OCI-LY1 (cell line): ENCODE measurements around the gene CNGA2.

ENCODE experiments used
- H2AFZ ChIP-seq: fragments of 200-600 bp; sonication (generic), shearing (Covaris generic); 2 replicates; pipeline ENCODE4 v1.6.0; 2014; ENCODE audit warnings: antibody characterized with exemption, mild to moderate bottlenecking, low read length
- H3F3A ChIP-seq: fragments of 200-600 bp; sonication (generic), shearing (Covaris generic); 2 replicates; pipeline ENCODE4 v1.6.0; 2014; ENCODE audit warnings: mild to moderate bottlenecking, antibody characterized with exemption, low read length, moderate library complexity; ENCODE audit not compliant: insufficient read depth
- H3K27ac ChIP-seq: fragments of 200-600 bp; sonication (generic); 2 replicates; pipeline ENCODE4 v1.5.1; 2014; ENCODE audit warnings: low read length, mixed run types, mild to moderate bottlenecking, low read depth; ENCODE audit not compliant: poor library complexity, severe bottlenecking
- H3K27me3 ChIP-seq: fragments of 200-600 bp; sonication (generic); 2 replicates; pipeline ENCODE4 v1.6.0; 2014; ENCODE audit warnings: antibody characterized with exemption, mild to moderate bottlenecking, low read length, moderate library complexity; ENCODE audit not compliant: insufficient read depth
- H3K36me3 ChIP-seq: fragments of 200-600 bp; sonication (generic); 2 replicates; pipeline ENCODE4 v1.6.1; 2014; ENCODE audit warnings: mild to moderate bottlenecking, antibody characterized with exemption, low read length, moderate library complexity, mixed read lengths; ENCODE audit not compliant: insufficient read depth
- H3K4me1 ChIP-seq: fragments of 200-600 bp; sonication (generic); 2 replicates; pipeline ENCODE4 v1.5.1; 2014; ENCODE audit warnings: mild to moderate bottlenecking, low read length, moderate library complexity; ENCODE audit not compliant: insufficient read depth, severe bottlenecking
- H3K4me2 ChIP-seq: fragments of 200-600 bp; sonication (generic), shearing (Covaris generic); 2 replicates; pipeline ENCODE4 v1.6.1; 2014; ENCODE audit warnings: low read length
- H3K4me3 ChIP-seq: fragments of 200-600 bp; sonication (generic); 2 replicates; pipeline ENCODE4 v1.5.1; 2014; ENCODE audit warnings: low read length, low read depth, mild to moderate bottlenecking, mixed read lengths; ENCODE audit not compliant: poor library complexity, severe bottlenecking
- H3K79me2 ChIP-seq: fragments of 200-600 bp; shearing (Covaris generic); 2 replicates; pipeline ENCODE4 v1.6.1; 2016; ENCODE audit warnings: mixed run types, low read length, mixed read lengths; ENCODE audit not compliant: insufficient read depth
- H3K9ac ChIP-seq: fragments of 200-600 bp; sonication (generic), shearing (Covaris generic); 2 replicates; pipeline ENCODE4 v1.6.1; 2014; ENCODE audit warnings: mild to moderate bottlenecking, low read length, mixed read lengths
- H3K9me2 ChIP-seq: fragments of 200-600 bp; sonication (generic), shearing (Covaris generic); 2 replicates; pipeline ENCODE4 v1.6.1; 2014; ENCODE audit warnings: low read depth, mild to moderate bottlenecking, low read length, mixed read lengths
- H3K9me3 ChIP-seq: fragments of 200-600 bp; shearing (Covaris generic); 2 replicates; pipeline ENCODE4 v1.6.1; 2014; ENCODE audit warnings: low read length, mixed read lengths
- H4K20me1 ChIP-seq: fragments of 200-600 bp; sonication (generic), shearing (Covaris generic); 2 replicates; pipeline ENCODE4 v1.6.0; 2016; ENCODE audit warnings: mild to moderate bottlenecking, low read length; ENCODE audit not compliant: insufficient read depth
- EZH2 ChIP-seq: fragments of 200-600 bp; sonication (generic), shearing (Covaris generic); IDR thresholded peaks from 2 replicates; pipeline ENCODE4 v1.8.0; 2017; ENCODE audit warnings: borderline replicate concordance, mixed run types, mild to moderate bottlenecking, antibody characterized with exemption, low read length, moderate library complexity, mixed read lengths
- TF ChIP-seq, protein P1 (sequence below): fragments of 200-600 bp; sonication (generic), shearing (Covaris generic); IDR thresholded peaks from 2 replicates; pipeline ENCODE4 v1.5.1; 2017; ENCODE audit warnings: mild to moderate bottlenecking, antibody characterized with exemption, low read length, moderate library complexity, mixed read lengths

Gene CNGA2

DNA sequence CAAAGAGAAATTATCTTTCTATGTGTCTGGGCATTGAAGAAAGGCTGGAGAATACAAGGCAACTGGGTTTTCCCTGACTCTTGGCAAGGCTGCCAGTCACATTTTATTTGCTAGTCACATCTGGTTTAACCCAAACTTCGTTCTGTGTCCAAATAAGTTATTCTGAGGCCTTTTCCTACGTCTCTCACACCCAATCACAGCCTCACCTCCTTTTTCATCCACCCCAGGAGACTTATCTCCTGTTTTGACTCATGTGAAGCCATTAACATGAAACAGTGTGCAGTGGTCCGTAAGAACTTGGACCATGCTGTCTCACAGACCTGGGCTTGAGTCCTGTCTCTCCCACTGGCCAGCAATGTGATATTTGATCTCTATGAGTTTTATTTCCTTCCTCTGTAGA lies 59.3 kb downstream of the CNGA2 start:
- Histone ChIP-seq H3K9ac (no peak overlapping the region), H3K27me3 (no peaks in the 10 kb centered on the region), H3K79me2 (no peaks in the 10 kb centered on the region), H3K9me3 (no peaks in the 10 kb centered on the region), H2AFZ (no peak overlapping the region), H3K4me2 (no peak overlapping the region), H3K36me3 (no peaks in the 10 kb centered on the region), H3K4me3 (no peak overlapping the region), H3K9me2 (no peaks in the 10 kb centered on the region), H3F3A (no peaks in the 10 kb centered on the region), H3K4me1 (no peaks in the 10 kb centered on the region), H3K27ac (no peak overlapping the region), H4K20me1 (no peaks in the 10 kb centered on the region)
- TF ChIP-seq, protein P1, sequence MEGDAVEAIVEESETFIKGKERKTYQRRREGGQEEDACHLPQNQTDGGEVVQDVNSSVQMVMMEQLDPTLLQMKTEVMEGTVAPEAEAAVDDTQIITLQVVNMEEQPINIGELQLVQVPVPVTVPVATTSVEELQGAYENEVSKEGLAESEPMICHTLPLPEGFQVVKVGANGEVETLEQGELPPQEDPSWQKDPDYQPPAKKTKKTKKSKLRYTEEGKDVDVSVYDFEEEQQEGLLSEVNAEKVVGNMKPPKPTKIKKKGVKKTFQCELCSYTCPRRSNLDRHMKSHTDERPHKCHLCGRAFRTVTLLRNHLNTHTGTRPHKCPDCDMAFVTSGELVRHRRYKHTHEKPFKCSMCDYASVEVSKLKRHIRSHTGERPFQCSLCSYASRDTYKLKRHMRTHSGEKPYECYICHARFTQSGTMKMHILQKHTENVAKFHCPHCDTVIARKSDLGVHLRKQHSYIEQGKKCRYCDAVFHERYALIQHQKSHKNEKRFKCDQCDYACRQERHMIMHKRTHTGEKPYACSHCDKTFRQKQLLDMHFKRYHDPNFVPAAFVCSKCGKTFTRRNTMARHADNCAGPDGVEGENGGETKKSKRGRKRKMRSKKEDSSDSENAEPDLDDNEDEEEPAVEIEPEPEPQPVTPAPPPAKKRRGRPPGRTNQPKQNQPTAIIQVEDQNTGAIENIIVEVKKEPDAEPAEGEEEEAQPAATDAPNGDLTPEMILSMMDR, result no peak
- no peak for TF ChIP-seq EZH2
